HTR-8/SVneo (cell line): ENCODE data around the gene FNDC11.
"Not testable (repeated sequence)": the region's sequence is repeated elsewhere in the genome, so short reads cannot be mapped to it uniquely, and the experiment has no call there.

Experiments used
- DNase-seq: peaks from one replicate; pipeline ENCODE4 v3.0.0; 2011; ENCODE audit warnings: low spot score, mixed read lengths; ENCODE audit not compliant: insufficient read length
- FAIRE-seq: peaks from 2 replicates; lab custom pipeline; 2011; peaks lifted over from hg19 to GRCh38; lab: Jason Lieb, UNC

The FNDC11 gene

DNA sequence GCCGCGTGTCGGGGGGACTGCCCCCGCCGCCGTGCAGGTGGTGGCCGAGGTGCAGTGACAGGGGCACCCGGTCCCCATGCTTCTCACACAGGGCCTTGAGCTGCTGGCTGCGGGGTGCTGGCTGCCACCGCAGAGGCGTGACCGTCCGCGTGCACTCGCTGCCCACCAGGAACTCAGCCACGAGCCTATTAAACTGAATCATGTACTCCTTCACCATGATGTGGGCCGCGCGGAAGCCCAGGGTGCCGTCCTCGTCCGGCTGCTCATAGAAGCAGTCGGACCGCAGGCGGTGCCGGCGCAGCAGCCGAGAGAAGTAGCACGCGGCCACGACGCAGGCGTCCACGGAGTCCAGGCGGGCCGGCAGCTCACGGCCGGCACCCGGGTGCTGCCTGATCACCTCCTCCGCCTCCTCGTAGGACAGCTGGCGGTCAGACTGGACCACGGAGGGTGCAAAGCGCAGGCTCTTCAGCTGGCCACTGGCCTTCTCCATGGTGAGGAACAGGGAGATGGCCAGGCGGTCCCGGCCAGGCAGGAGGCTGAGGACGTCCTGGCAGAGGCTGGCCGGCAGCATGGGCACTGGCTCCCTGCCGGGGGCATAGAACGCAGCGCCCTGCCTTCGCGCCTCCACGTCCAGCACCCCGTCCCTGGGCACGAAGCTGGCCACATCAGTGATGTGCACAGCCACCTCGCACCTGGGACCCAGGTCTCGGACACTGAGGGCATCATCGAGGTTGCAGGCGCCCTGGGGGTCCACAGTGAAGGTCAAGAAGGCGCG is 10.3 kb downstream of the FNDC11 start:
- DNase-seq = no peak
- no peak for FAIRE-seq

DNA sequence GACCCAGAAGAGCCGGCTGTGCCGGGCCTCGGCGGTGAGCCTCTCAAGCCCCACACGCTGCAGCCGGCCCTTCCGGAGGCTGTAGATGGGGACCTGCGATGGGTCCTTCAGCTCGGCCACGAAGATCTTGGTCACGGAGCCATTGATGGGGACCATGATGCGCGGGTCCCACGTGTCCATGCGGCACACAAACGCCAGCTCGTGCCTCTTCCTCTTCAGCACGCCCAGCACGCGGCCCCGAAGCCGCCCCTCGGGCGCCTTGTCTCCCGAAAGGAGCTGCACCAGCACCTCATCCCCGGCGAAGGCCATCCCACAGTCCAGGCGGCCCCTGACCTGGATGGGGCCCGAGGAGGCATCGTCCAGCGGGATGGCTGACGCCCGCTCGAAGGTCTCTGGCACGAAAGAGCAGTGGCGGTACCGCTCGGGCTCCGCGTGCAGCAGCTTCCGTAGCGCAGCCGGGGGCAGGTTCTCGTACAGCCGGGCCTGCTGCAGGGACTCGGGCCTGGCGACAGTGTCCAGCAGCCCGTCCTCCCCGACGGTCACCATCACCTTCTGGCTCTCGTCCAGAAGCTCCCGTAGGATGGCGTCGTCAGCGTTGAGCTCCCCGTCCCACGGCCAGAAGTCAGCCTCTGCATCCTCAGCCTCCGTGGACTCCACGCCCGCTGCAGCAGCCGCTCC is 11.2 kb downstream of the FNDC11 start:
- DNase-seq = no peak
- no peak for FAIRE-seq

DNA sequence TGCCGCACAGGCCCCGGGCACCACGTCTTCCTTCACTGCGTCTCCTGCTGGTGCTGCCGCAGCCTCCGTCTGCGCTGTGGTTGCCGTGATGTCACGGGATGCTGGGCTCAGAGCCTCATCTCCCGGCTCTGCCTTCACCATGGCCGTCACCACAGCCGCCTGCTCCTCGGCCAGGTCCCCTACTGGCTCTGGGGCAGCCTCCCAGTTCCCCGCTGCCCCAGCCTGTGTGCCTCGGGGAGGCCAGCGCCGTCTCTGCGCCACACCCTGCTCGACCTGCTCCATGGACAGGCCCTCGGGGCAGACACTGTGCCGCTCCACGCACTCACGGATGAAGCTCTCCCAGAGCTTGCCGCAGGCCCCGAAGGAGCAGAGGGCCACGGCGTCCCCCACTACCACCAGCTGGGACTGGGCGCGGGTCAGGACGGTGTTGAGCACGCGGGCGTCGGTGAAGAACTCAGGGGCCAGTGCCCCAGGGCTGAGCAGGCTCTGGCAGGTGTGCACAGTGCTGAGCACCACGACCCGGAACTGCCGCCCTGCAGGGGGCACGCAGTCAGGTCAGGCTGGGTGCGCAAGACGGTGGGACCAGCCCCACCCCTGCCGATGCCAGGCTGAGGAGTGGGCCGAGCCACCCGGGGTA is 11.9 kb downstream of the FNDC11 start:
- DNase-seq (no peak), FAIRE-seq (no peak)

DNA sequence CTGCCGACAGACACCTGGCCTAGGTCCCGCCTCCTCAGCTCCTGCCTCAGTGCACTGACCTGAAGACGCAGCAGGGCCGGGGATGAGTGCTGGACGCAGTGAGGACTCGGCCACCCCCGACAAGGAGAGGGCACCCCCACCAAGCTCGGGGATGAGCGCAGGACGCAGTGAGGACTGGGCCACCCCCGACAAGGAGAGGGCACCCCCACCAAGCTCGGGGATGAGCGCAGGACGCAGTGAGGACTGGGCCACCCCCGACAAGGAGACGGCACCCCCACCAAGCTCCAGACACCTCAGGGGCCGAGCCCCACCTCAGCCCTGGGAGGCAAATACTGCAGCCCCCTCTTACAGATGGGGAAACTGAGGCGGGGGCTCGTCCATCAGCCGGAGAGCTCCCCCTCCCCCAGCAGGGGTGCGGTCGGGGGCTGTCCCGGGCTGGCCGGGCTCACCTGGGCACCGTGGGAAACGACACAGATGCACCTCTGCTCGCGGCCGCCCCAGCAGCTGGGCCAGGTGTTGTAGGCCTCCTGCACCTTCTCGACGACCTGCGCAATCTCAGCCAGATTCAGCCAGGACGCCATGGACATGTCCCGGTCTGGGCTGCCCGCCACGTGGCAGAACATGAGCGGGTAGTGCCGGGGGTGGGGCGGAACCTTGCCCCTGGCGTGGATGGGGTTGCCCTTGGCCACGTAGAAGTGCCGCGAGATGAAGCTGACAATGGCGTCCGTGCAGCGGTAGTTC is 12.6 kb downstream of the FNDC11 start:
- peak; percentile 100 for FAIRE-seq

DNA sequence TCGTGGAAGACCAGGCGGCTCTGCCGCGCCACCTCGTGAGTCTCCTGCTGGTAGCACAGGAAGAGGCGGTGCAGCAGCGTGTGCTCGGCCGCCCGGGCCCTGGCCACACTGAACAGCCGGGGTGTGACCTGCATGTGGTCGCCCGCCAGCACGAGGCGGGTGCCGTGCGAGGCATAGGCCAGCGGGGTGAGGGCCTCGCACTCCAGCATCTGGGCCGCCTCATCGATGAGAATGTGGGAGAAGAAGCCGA is 13.1 kb downstream of the FNDC11 start:
- FAIRE-seq = no peak

More for the DNA sequence above, 12.6 kb downstream of the FNDC11 start:
- DNase-seq = no peak

DNA sequence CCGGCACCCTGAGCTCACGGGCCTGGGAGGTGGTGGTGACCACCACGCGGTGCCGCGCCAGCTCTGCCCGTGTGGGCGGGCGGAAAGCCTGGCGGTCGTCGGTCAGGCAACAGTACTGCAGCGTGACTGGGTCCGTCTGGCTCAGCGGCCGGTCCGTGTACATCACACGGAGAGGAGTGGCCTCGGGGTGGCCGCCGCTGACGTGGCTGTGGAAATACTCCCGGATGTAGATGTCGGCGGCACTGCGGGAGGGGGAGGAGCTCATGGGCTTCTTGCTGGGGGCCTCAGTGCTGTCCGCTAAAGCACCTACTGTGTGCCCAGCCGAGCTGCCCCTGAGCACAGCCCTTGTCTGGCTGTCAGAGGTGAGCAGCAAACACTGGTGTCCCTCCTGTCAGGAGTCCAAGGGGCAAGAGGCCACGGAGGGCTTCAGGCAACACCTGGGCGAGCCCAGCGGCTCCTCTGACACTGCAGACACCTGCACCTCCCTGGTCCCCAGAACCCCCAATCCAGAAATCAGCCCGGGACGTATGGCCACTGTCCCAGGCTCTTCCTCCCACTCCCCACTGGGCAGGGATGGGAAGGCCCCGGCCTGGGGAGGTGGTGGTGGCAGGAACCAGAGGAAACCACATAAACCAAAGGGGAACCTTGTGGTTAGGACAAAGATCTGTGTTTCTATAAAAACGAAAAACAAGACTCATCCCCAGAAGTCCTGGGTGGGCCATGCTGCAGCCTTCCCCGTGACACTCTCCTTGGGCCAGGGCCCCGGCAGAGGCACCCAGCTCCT is 13.6 kb downstream of the FNDC11 start:
- FAIRE-seq (peak; percentile 52), DNase-seq (no peak)

More for the DNA sequence above, 13.1 kb downstream of the FNDC11 start:
- DNase-seq = no peak

DNA sequence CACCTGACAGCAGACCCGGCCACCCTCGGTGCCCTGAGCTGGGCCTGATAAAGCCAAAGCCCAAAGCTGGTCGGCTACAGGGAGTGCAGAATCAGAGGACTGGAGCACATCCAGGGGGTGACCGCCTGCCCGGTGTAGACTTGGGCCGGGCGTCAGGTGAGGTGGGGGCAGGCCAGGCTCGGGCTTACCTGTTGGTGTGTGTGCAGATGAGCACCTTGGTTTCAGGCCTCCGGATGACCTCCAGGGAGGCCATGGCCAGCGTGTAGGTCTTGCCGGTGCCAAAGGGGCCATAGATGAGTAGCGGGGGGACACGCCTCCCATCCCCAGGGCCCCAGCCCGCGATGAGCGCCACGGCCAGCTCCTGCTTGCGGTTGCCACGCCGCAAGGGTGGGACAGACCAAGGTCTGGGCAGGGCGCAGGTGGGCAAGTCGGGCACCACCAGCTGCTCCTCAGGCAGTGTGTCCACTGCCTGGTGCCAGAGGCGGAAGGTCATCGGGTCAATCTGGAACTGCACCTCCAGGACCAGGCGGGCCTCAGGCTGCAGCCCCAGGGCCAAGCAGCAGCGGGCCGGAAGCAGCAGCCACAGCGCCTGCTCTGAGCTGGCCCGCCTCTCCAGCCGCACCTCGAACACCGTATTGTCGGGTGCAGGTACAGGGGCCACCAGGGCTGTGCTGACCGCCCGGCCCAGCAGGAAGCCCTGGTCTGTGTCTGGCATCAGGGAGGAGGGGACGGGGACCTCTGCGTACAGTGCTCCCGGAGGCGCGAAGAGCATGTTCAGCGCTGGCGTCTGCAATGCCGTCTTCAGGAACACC is 14.4 kb downstream of the FNDC11 start:
- FAIRE-seq = peak; percentile 64
- DNase-seq = no peak

DNA sequence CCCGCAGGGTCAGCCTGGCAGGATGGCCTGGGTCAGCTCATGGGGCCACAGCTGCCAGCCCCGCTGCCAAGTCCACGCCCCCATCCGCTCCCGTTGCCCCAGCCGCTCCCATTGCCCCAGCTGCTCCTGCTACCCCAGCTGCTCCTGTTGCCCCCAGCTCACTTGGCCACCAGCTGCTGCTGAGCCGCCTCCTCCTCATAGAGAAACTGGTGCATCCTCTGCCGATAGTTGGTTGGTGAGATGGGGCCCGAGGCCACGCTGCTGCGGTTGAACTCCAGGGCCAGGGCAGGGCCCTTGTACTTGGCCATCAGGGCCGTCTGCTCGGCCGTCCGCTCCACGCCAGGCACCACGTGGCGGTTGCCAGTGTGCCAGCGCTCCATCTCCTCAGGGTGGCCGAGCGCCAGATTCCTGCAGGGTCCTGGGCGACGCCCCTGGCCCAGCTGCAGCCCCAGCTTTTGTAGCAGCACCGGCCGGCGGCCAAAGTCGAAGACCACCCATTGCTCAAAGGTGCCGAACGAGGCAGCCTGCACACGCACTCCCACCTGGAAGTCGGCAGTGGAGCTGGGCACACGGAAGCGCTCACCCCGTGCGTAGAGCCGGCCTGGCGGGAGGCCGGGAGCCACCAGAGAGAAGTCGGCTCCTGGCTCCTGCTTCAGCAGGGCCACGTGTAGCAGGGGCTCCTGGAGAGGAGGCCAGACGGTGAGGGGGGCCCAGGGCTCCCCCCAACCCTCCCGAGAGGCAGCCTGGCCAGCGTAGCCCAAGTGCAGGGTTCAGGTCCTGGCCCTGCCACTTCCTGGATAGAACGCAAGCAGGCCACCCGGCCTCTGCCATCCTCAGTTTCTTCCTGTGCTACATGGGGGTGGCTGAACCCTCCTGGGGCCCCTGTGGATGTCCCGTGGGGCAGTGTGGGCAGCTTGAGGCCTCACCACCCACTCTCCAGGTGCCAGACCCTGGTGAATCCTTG is 15.3 kb downstream of the FNDC11 start:
- no peak for FAIRE-seq
- DNase-seq = no peak

DNA sequence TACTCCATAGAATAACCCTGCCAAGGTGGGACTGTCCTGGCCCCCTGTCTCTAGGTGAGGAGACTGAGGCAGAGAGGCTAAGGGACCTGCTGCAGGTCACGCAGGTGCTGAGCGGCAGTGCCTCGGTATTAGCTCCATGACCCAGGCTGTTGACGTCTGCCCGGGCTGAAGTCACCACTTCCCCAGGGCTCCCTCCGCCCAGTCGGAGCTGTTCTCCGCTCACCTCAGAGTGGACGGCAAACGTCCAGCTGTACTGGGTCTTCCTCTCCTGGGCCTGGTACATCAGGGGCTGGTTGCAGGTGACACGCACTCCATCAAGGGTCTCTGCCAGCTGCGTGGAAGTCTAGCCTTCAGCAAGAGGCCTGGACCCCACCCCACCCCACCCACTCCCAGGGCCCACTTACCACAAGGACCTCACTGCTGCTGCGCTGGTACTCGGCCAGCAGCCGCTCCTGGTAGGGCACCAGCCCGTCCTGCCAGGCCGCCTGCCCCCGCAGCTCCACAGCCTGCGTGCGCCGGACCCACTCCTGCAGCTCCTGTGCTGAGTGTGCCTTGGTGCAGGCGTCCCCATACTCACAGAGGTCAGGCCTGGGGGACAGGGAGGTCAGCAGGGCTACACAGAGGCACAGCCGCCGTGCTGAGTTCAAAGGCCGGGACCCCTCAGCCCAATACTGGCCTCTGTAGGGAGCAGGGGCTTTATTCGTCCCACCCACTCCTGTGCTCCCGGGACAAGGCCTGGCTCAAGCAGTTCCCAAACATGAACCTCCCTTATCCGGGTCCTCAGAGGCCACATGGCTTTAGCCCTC is 16.5 kb downstream of the FNDC11 start:
- DNase-seq = no peak
- FAIRE-seq = peak; percentile 69

DNA sequence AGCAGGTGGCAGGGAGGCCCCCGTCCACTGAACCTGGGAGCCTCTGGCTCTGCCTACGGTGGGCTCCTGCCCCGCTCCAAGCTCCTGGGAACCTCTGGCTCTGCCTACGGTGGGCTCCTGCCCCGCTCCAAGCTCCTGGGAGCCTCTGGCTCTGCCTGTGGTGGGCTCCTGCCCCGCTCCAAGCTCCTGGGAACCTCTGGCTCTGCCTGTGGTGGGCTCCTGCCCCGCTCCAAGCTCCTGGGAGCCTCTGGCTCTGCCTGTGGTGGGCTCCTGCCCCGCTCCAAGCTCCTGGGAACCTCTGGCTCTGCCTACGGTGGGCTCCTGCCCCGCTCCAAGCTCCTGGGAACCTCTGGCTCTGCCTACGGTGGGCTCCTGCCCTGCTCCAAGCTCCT is 17.1 kb downstream of the FNDC11 start:
- FAIRE-seq, DNase-seq: not testable (repeated sequence)

DNA sequence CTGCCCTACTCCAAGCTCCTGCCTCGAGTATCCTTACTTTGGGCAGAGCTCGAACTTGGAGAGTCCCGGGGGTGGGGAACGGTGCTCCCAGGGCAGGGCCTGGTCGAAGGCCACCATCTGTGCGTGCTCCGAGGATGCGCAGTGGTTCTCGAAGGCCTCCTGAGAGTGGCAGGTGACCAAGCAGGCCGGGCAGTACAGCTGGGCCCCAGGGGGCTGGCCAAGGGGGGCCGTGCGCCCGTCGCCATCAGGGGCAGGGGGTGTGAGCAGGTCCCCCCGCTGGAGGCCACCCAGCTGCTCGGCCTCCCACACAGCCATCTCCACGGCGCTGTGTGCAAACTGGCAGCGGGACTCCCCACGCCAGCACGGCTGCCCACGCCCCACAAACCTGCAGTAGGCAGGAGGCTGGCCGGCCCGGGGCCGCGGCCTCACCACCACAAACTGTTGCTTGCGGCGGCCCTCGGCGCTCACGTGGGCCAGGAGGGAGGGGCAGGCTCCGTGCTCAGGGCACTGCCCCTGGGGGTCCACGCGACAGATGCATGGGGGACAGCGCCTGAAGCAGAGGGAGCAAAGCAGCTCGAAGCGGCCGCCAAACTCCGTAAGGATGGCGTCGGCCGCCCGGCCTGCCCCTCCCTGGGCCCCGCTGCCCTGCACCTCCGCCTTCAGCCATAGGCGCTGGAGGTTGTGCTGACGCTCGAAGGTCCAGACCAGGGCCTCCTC is 18.3 kb downstream of the FNDC11 start:
- DNase-seq = no peak
- no peak for FAIRE-seq

DNA sequence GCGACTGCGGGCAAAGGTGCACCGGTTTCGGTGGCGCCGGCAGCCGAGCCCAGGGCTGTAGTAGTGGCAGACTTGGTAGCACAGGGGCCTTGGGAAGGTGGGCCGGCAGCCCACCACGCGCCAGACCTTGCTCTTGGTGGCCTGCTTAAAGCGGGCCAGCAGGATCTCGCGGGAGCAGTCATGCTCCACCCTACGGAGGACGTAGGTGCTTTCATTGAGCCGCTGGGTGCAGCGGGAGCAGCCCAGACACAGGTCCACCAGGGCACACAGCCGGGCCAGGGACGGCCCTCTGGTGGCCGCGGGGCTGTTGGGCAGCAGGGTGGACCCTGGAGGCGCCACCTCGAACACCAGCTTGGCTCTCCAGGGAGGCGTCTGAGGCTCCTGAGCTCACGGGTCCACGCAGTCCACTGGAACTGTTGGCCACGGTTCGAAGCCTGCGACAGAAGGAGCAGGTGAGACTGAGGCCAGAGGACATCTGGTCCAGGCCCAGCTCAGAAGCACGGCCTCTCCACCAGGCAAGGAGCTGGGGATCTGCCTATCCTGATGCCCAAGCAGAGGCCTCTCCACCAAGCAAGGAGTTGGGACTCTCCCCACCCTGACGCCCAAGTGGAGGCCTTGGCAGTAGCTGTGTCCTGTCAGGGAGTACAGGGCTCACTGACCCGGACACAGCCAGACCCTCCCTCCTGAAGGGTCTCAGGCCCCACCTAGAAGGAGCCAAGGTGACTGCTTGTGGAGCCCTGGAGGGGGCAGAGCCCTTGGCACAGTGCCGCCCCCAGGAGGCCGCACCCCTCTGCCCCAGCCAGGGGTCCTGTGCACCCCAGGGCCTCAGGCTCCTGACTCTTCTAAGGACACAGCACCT is 19.1 kb downstream of the FNDC11 start:
- no peak for DNase-seq
- FAIRE-seq = no peak

DNA sequence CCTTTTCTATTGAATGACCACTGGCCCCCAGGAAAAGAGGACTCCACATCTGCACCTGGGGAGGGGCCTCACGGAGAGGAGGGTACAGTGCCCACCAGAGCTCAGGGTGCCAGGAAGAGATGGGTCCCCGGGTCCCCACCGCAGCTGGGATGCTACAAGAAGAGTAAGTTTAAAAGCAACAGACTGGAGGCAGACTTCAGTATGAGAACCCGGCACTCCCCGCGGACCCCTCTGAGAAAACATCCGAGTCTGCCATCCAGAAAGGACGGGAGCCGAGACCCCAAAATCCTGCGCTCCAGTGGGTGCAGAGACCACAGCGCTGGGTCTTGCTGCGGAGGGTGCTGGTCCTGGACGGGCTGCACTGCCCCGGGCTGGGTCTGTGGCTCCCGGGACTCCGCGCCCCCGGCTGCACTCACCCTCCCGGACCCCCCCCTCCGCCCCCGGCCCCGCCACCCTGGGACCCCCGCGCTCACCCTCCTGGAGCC is 19.7 kb downstream of the FNDC11 start:
- peak; percentile 42 for DNase-seq
- FAIRE-seq = no peak

DNA sequence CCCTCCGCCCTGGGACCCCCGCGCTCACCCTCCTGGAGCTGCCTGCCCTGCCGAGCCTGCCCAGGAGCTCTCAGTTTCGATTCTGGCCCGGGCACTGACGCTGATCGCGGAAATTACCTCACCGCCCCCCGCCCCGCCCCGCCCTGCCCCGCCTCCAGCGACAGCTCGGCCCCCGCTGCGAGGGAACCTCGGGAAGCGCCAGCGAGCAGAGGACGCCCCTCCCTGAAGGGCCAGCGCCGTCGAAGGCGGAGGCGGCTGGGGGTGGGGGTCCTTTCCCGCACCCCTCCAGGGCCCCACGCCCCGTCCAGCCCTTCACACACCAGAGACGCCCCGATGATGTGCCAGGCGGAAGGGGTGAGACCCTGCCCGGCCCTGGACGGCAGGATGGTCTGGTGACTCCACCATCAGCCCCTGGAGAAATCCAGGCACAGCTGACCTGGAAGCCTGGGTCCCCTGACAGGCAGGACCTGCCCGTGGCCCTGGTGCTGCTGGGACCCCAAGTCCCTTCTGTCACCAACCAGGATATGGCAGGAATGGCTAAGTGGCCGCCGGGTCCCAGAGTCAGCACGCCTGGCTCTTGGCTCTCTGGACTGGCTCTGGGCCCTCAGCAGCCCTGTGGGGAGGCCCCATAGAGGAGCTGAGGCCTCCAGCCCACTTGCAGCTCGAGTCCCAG is 20.3 kb downstream of the FNDC11 start, which contains the start of gene HELZ2:
Gene HELZ2, minus strand, starts transcription at position 84 of the 673 bp plus-strand sequence. CDS start 1,854 bp downstream, outside the sequence.
- DNase-seq (peak; percentile 98), FAIRE-seq (peak; percentile 72)
